Stimulated activated CD8-positive, alpha-beta memory T cell treated with anti-CD3 and anti-CD28 coated beads, Interleukin-7, amount 100 ng/mL, for 48 hours (primary cell): ENCODE measurements around the gene KLHL29.

Experiments
- DNase-seq, 2 donors: peaks; one replicate each; pipeline ENCODE4 v3.0.0-alpha.2; 2020; ENCODE audit warnings: low read depth in 1 of 2; ENCODE audit errors: extremely low read depth in 1 of 2

Gene KLHL29

GRCh38 chr2:23601301-23601965 lies 216.5 kb downstream of the KLHL29 start:
- DNase-seq: no peak

DNA sequence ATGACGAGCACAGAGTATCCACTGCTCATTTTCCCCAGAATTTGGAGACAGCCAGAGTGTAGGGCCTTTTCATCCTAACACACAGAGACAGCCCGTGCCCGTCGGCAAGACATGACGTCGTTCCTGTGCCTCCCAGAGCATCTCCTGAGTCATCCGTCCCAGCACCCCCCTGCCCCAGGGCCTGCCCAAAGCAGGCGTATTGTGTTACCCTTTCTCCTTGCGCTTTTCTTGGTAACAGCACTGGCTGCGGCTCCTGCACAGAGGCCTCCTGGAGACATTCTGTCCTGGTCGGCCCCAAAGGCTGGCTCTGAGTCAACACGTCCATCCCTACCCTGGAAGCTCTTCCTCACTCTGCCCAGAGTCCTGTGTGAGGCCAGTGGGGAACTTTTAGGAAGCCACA lies 217.1 kb downstream of the KLHL29 start:
- DNase-seq: no peak

GRCh38 chr2:23603156-23603555 lies 218.2 kb downstream of the KLHL29 start:
- no peak for DNase-seq

GRCh38 chr2:23603581-23603980 lies 218.6 kb downstream of the KLHL29 start:
- DNase-seq: no peak

DNA sequence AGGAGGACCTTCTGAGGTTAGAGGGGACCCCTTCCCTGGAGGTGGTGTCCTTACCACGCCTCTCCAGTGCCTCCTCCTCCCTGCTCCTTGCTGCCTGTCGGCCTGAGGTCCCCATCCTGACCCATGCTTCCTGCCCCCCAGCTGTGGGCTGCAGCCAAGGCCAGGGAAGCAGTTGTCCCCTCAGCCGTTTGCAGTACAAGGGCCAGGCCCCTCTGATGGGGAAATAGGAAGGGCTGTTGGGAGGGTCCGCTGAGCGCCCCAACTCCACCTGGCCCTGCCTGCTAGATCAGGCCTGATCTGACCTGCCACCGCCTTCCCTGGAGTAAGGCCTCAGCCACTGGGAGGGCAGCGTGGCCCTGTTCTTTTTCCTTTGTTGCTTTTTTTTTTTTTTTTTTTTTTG lies 219.8 kb downstream of the KLHL29 start:
- no peak for DNase-seq

DNA sequence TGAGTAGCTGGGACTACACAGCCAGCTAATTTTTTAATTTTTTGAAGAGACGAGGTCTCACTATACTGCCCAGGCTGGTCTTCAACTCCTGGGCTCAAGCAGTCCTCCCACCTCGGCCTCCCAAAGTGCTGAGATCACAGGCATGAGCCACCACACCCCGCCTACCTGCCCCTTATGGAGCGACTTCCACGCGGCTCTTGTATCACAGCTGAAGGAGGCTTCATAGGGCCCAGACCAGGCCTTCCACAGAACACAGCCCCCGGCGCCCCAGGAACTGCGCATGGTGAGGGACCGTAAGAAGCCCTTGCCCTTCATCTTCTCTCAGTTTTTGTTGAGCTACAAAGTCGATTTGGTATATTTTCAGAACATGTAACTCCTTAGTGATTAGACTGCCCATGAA lies 220.3 kb downstream of the KLHL29 start:
- no peak for DNase-seq

- DNase-seq: no peak
Measured at GRCh38 chr2:23606196-23606595, 221.2 kb downstream of the KLHL29 start.

DNA sequence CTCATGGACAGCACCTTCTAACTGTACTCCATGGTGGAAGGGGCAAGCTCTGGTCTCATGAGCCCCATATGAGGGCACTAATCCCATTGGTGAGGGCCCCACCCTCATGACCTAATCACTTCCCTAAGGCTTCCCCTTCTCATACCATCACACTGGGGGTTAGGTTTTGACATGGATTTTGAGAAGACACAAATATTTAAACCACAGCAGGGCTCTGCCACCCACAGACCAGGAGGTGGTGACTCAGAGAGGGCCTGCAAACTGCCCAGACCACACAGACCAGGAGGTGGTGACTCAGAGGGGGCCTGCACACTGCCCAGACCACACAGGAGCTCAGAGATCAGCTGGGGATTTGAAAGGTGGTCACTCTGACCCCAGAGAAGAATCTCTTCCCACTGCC lies 222.0 kb downstream of the KLHL29 start:
- DNase-seq: no peak

GRCh38 chr2:23607925-23608324 lies 222.9 kb downstream of the KLHL29 start:
- DNase-seq: no peak

- no peak for DNase-seq
Measured at GRCh38 chr2:23609254-23609653, 224.3 kb downstream of the KLHL29 start.

GRCh38 chr2:23611839-23612238 lies 226.9 kb downstream of the KLHL29 start:
- DNase-seq: no peak

GRCh38 chr2:23614701-23615100 lies 229.7 kb downstream of the KLHL29 start:
- DNase-seq: no peak

GRCh38 chr2:23615216-23616020 lies 230.4 kb downstream of the KLHL29 start:
- no peak for DNase-seq

DNA sequence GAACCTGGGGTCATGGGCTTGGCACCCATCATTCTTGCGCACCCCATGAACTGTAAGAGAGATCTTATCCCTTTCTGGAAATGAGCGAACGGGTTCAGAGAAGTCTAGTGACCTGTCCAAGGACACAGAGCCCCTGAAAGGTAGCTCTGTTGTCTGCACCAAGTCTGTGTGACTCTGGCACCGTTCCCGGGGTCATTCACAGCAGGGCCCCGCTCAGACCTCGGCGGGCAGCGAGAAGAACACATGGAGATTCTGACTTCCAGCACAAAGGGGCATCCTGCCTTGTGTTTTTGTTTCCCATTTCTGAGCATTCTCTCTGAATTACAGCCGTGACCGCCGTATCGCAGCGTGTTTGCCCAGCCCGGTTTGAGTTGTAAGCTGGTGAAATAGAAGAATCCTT lies 231.7 kb downstream of the KLHL29 start:
- no peak for DNase-seq

DNA sequence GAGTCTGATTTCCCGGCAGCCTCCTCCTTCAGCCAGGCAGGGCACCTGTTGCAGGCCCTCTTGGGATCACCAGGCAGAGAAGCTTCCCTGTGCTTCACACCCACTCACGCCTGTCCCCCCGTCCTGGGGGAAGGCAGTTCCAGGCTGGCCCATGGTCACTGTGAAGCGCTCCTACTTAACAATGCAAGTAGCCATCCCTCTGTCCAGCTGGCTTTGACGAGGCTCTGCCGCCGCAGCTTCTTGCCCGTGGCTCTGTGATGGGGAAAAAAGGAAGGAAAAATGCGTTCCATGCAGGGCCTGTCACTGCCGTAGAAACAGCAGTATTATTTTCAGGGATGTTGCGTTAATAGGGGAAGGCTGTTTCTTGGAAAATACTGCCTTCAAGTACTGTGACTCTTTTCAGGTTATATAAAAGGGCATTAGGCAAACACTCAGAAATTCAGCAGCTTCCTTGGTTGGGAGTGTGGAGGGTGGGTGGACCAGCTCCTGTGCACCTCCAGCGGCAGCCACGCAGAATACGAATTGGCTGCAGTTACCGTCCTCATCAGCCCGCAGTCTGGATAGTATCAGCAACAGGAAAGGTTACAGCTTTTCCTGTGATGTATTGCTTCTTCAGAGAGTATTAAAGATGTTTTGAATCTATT lies 232.3 kb downstream of the KLHL29 start:
- DNase-seq: no peak

- no peak for DNase-seq
Measured at GRCh38 chr2:23617811-23618215, 232.8 kb downstream of the KLHL29 start.

GRCh38 chr2:23618265-23618664 lies 233.3 kb downstream of the KLHL29 start:
- no peak for DNase-seq

- no peak for DNase-seq
Measured at GRCh38 chr2:23618794-23619530, 234.0 kb downstream of the KLHL29 start.

DNA sequence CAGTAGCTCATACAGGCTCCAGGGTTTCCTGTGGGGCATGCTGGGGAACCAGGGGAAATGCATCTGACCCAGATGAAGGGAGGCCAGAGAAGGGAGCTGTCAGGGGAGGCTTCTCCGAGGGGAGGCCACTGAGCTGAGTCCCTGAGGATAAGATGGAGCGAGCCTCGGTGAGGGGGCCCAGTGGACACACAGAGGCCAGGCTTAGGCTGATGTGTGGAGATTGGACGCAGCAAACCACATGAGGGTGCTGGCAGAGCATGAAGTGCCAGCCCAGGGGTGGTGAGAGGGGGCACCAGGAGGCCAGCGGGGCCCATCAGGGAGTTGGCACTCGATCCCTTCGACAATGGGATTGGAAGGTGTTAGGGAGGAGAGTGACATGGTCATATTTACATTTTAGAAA lies 235.0 kb downstream of the KLHL29 start:
- DNase-seq: no peak

DNA sequence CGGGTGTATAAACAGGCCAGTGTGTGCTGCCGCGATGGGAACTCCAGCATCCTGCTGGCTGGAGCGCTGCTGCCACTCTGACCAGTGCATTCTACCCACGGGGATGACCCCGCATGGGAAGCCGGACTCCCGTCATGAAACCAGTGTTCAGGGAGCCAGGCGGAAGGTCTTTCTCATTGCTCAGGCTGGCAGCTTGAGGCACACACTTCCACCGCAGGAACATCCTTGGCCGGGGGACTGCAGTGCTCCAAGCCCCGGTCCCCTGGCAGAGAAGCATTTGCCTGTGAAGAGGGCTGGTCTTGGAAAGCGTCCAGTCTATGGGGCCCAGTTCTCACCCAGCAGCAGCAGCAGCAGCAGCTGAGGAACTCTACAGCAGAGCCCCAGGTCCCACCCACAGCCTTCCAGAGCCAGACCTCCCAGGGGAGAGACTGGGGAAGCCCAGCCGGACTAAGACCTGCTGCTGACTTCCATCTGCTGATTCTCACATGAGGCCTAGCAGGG lies 235.9 kb downstream of the KLHL29 start:
- no peak for DNase-seq

GRCh38 chr2:23621616-23622015 lies 236.6 kb downstream of the KLHL29 start:
- no peak for DNase-seq
